ENCODE results near the gene TRMT61B.

The TRMT61B gene

GRCh38 chr2:28870146-28870891, at the start of gene TRMT61B (continued):
- TF ChIP-seq, protein P1, sequence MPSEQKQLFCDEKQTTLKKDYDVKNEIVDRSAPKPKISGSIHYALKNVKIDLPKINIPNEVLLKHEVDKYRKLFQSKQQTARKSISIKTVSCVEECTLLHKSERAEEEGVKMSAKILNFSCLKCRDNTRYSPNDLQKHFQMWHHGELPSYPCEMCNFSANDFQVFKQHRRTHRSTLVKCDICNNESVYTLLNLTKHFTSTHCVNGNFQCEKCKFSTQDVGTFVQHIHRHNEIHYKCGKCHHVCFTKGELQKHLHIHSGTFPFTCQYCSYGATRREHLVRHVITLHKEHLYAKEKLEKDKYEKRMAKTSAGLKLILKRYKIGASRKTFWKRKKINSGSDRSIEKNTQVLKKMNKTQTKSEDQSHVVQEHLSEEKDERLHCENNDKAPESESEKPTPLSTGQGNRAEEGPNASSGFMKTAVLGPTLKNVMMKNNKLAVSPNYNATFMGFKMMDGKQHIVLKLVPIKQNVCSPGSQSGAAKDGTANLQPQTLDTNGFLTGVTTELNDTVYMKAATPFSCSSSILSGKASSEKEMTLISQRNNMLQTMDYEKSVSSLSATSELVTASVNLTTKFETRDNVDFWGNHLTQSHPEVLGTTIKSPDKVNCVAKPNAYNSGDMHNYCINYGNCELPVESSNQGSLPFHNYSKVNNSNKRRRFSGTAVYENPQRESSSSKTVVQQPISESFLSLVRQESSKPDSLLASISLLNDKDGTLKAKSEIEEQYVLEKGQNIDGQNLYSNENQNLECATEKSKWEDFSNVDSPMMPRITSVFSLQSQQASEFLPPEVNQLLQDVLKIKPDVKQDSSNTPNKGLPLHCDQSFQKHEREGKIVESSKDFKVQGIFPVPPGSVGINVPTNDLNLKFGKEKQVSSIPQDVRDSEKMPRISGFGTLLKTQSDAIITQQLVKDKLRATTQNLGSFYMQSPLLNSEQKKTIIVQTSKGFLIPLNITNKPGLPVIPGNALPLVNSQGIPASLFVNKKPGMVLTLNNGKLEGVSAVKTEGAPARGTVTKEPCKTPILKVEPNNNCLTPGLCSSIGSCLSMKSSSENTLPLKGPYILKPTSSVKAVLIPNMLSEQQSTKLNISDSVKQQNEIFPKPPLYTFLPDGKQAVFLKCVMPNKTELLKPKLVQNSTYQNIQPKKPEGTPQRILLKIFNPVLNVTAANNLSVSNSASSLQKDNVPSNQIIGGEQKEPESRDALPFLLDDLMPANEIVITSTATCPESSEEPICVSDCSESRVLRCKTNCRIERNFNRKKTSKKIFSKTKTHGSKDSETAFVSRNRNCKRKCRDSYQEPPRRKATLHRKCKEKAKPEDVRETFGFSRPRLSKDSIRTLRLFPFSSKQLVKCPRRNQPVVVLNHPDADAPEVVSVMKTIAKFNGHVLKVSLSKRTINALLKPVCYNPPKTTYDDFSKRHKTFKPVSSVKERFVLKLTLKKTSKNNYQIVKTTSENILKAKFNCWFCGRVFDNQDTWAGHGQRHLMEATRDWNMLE (tag by site-specific recombination; conservative IDR thresholded peaks at IDR 0.05; ENCODE audit: low read depth), result no peak
- no peak for TF ChIP-seq ZNF658 (tag by site-specific recombination; IDR thresholded peaks at IDR 0.05)
- no peak for TF ChIP-seq ZBTB1 (tag by site-specific recombination; IDR thresholded peaks at IDR 0.05)
- no peak for TF ChIP-seq IKZF3 (tag by site-specific recombination; IDR thresholded peaks at IDR 0.05)
- TF ChIP-seq ZNF555 (tag by site-specific recombination; conservative IDR thresholded peaks at IDR 0.05), result no peak
- TF ChIP-seq, protein P2, sequence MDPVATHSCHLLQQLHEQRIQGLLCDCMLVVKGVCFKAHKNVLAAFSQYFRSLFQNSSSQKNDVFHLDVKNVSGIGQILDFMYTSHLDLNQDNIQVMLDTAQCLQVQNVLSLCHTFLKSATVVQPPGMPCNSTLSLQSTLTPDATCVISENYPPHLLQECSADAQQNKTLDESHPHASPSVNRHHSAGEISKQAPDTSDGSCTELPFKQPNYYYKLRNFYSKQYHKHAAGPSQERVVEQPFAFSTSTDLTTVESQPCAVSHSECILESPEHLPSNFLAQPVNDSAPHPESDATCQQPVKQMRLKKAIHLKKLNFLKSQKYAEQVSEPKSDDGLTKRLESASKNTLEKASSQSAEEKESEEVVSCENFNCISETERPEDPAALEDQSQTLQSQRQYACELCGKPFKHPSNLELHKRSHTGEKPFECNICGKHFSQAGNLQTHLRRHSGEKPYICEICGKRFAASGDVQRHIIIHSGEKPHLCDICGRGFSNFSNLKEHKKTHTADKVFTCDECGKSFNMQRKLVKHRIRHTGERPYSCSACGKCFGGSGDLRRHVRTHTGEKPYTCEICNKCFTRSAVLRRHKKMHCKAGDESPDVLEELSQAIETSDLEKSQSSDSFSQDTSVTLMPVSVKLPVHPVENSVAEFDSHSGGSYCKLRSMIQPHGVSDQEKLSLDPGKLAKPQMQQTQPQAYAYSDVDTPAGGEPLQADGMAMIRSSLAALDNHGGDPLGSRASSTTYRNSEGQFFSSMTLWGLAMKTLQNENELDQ (tag by site-specific recombination; IDR thresholded peaks at IDR 0.05; ENCODE audit: low read depth), result no peak
- no peak for TF ChIP-seq ZSCAN30 (tag by site-specific recombination; IDR thresholded peaks at IDR 0.05)
- no peak for TF ChIP-seq ZNF19 (tag by site-specific recombination; IDR thresholded peaks at IDR 0.05; ENCODE audit: low read depth)
- TF ChIP-seq TCF7L2 (IDR thresholded peaks at IDR 0.05; ENCODE audit: borderline replicate concordance, low read depth, low read length), result no peak
- TF ChIP-seq ZNF830 (tag by site-specific recombination; IDR thresholded peaks at IDR 0.05; ENCODE audit: low read depth), result no peak
- no peak for TF ChIP-seq ZBTB21 (tag by site-specific recombination; IDR thresholded peaks at IDR 0.05)
- TF ChIP-seq ZNF37A (tag by site-specific recombination; IDR thresholded peaks at IDR 0.05), result no peak
- TF ChIP-seq ZSCAN5A (tag by site-specific recombination; IDR thresholded peaks at IDR 0.05), result no peak
- TF ChIP-seq ZNF670 (tag by site-specific recombination; IDR thresholded peaks at IDR 0.05; ENCODE audit: low read depth), result no peak
- TF ChIP-seq SCRT2 (tag by site-specific recombination; IDR thresholded peaks at IDR 0.05), result no peak
- no peak for TF ChIP-seq GLI4 (tag by site-specific recombination; IDR thresholded peaks at IDR 0.05)
- TF ChIP-seq, protein P3, sequence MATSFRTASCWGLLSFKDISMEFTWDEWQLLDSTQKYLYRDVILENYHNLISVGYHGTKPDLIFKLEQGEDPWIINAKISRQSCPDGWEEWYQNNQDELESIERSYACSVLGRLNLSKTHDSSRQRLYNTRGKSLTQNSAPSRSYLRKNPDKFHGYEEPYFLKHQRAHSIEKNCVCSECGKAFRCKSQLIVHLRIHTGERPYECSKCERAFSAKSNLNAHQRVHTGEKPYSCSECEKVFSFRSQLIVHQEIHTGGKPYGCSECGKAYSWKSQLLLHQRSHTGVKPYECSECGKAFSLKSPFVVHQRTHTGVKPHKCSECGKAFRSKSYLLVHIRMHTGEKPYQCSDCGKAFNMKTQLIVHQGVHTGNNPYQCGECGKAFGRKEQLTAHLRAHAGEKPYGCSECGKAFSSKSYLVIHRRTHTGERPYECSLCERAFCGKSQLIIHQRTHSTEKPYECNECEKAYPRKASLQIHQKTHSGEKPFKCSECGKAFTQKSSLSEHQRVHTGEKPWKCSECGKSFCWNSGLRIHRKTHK (tag by site-specific recombination; IDR thresholded peaks at IDR 0.05), result no peak
- TF ChIP-seq ZNF302 (tag by site-specific recombination; IDR thresholded peaks at IDR 0.05; ENCODE audit: low read depth), result no peak
- TF ChIP-seq ZNF843 (tag by site-specific recombination; IDR thresholded peaks at IDR 0.05), result no peak; the same call in 1 of the 2 replicates
- TF ChIP-seq ZNF501 (tag by site-specific recombination; IDR thresholded peaks at IDR 0.05), result peak; percentile 83; the same call in 1 of the 2 replicates
- TF ChIP-seq KLF9 (tag by site-specific recombination; IDR thresholded peaks at IDR 0.05; ENCODE audit: low read depth), result peak; percentile 60
- no peak for TF ChIP-seq KLF1 (tag by site-specific recombination; IDR thresholded peaks at IDR 0.05)
- TF ChIP-seq, protein P4, sequence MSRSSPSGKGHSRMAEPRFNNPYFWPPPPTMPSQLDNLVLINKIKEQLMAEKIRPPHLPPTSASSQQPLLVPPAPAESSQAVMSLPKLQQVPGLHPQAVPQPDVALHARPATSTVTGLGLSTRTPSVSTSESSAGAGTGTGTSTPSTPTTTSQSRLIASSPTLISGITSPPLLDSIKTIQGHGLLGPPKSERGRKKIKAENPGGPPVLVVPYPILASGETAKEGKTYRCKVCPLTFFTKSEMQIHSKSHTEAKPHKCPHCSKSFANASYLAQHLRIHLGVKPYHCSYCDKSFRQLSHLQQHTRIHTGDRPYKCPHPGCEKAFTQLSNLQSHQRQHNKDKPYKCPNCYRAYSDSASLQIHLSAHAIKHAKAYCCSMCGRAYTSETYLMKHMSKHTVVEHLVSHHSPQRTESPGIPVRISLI (tag by site-specific recombination; IDR thresholded peaks at IDR 0.05), result no peak
- TF ChIP-seq ZEB2 (tag by site-specific recombination; IDR thresholded peaks at IDR 0.05), result no peak
- TF ChIP-seq ZNF184 (tag by site-specific recombination; IDR thresholded peaks at IDR 0.05), result no peak
- TF ChIP-seq ZNF274 (IDR thresholded peaks at IDR 0.05; ENCODE audit: low read length), result no peak
- no peak for TF ChIP-seq ZNF274 (tag by site-specific recombination; IDR thresholded peaks at IDR 0.05; ENCODE audit: borderline replicate concordance)
- TF ChIP-seq ZNF585B (tag by site-specific recombination; IDR thresholded peaks at IDR 0.05), result no peak
- TF ChIP-seq ZNF16 (tag by site-specific recombination; IDR thresholded peaks at IDR 0.05; ENCODE audit: low read depth), result no peak
- TF ChIP-seq ZNF433 (tag by site-specific recombination; IDR thresholded peaks at IDR 0.05; ENCODE audit: low read depth), result no peak

Data from HEK293 (cell line).